H1 (cell line): Measurements from ENCODE around the gene CCDC13. TPM values are rescaled to one million over a fixed set of nuclear protein-coding genes. Genes with fewer than 3 reads are reported as not detected.

Source experiments
- CTCF ChIA-PET: fragments of 300-600 bp; sonication (Branson Sonifier 250); formaldehyde crosslinking; loops from one replicate; lab custom pipeline; 2021; ENCODE audit not compliant: partially characterized antibody; lab: Charles Lee
- POLR2A ChIA-PET: fragments of 300-600 bp; sonication (Branson Sonifier 250); formaldehyde crosslinking; loops from one replicate; lab custom pipeline; 2021; ENCODE audit warnings: inconsistent platforms; ENCODE audit not compliant: partially characterized antibody; lab: Charles Lee
- DNase-seq, 2 experiments: peaks; one replicate each; pipeline versions ENCODE4 v3.0.0 to v3.0.0-alpha.2; 2010 to 2022; ENCODE audit warnings: low spot score in 2 of 2, low read depth in 1 of 2, mixed read lengths in 1 of 2
- FAIRE-seq: peaks from 2 replicates; lab custom pipeline; 2011; peaks lifted over from hg19 to GRCh38; lab: Jason Lieb, UNC
- H2AFZ ChIP-seq: 2 replicates; pipeline ENCODE4 v1.8.1; 2012; ENCODE audit warnings: low read length, inconsistent platforms
- H2AK5ac ChIP-seq: 2 replicates; pipeline ENCODE4 v1.6.1; 2013; ENCODE audit warnings: low read depth, low read length
- H2BK120ac ChIP-seq: replicated peaks from 2 replicates; pipeline ENCODE3; 2013; ENCODE audit warnings: low read depth, low read length, inconsistent platforms
- H2BK12ac ChIP-seq: 2 replicates; pipeline ENCODE4 v1.6.1; 2013; ENCODE audit warnings: low read depth, low read length
- H2BK15ac ChIP-seq: 2 replicates; pipeline ENCODE4 v1.6.1; 2013; ENCODE audit warnings: low read length
- H2BK20ac ChIP-seq: 2 replicates; pipeline ENCODE4 v1.6.1; 2013; ENCODE audit warnings: low read length
- H2BK5ac ChIP-seq: 2 replicates; pipeline ENCODE4 v1.6.1; 2013; ENCODE audit warnings: low read depth, low read length
- H3K14ac ChIP-seq: 2 replicates; pipeline ENCODE4 v1.6.1; 2013; ENCODE audit warnings: inconsistent platforms; ENCODE audit not compliant: insufficient read length
- H3K18ac ChIP-seq: 2 replicates; pipeline ENCODE4 v1.6.1; 2013; ENCODE audit warnings: low read length; ENCODE audit errors: extremely low read depth
- H3K23ac ChIP-seq: 2 replicates; pipeline ENCODE4 v1.6.1; 2013; ENCODE audit warnings: inconsistent platforms; ENCODE audit not compliant: insufficient read length
- H3K23me2 ChIP-seq: 2 replicates; pipeline ENCODE4 v1.6.1; 2013; ENCODE audit warnings: low read depth, low read length
- H3K27ac ChIP-seq: 2 replicates; pipeline ENCODE4 v1.6.1; 2011; ENCODE audit warnings: low read depth, low read length, inconsistent platforms
- H3K27me3 ChIP-seq, 4 experiments: replicated peaks in 1 of 4; 1 replicate in 1 of 4; 2 replicates in 3 of 4; pipeline versions ENCODE4 v1.6.1 to v1.8.1; 2011 to 2013; ENCODE audit warnings: low read length in 3 of 4, mild to moderate bottlenecking in 3 of 4, inconsistent platforms in 2 of 4, mixed read lengths in 2 of 4, moderate library complexity in 1 of 4; ENCODE audit not compliant: control insufficient read depth in 3 of 4, insufficient read depth in 3 of 4; ENCODE audit errors: extremely low read depth in 1 of 4
- H3K36me3 ChIP-seq, 4 experiments: 2 replicates each; pipeline versions ENCODE4 v1.6.1 to v1.8.1; 2011 to 2013; ENCODE audit warnings: mild to moderate bottlenecking in 4 of 4, low read length in 3 of 4, moderate library complexity in 2 of 4, control low read depth in 1 of 4, inconsistent platforms in 1 of 4; ENCODE audit not compliant: insufficient read depth in 4 of 4, control insufficient read depth in 2 of 4
- H3K4ac ChIP-seq: replicated peaks from 2 replicates; pipeline ENCODE3; 2013; ENCODE audit warnings: low read length, low read depth, mixed read lengths, inconsistent platforms; ENCODE audit not compliant: insufficient read length
- H3K4me1 ChIP-seq, 4 experiments: replicated peaks in 1 of 4; 1 replicate in 1 of 4; 2 replicates in 3 of 4; pipeline versions ENCODE4 v1.6.1 to v1.8.1; 2011 to 2013; ENCODE audit warnings: low read length in 3 of 4, inconsistent platforms in 2 of 4, mixed read lengths in 1 of 4; ENCODE audit not compliant: insufficient read depth in 4 of 4, control insufficient read depth in 3 of 4
- H3K4me2 ChIP-seq, 2 experiments: 2 replicates each; pipeline versions ENCODE4 v1.6.1 to v1.8.1; 2011 to 2013; ENCODE audit warnings: low read depth in 2 of 2, low read length in 2 of 2, control low read depth in 1 of 2, inconsistent platforms in 1 of 2, mild to moderate bottlenecking in 1 of 2; ENCODE audit not compliant: insufficient read depth in 1 of 2
- H3K4me3 ChIP-seq, 4 experiments: fragments of 200-600, 300-600 bp in 1 of 4; sonication (generic), shearing (Covaris generic), sonication (Bioruptor Twin) in 1 of 4; 2 replicates each; pipeline versions ENCODE4 v1.5.1 to v1.8.1; 2011 to 2016; ENCODE audit warnings: low read length in 4 of 4, low read depth in 3 of 4, control low read depth in 2 of 4, inconsistent platforms in 2 of 4, mild to moderate bottlenecking in 2 of 4, mixed read lengths in 1 of 4, moderate library complexity in 1 of 4; ENCODE audit not compliant: insufficient read depth in 2 of 4; ENCODE audit errors: extremely low read depth in 1 of 4
- H3K56ac ChIP-seq: replicated peaks from 2 replicates; pipeline ENCODE3; 2013; ENCODE audit warnings: low read depth, mild to moderate bottlenecking, mixed read lengths, low read length, inconsistent platforms; ENCODE audit not compliant: insufficient read length
- H3K79me1 ChIP-seq: 2 replicates; pipeline ENCODE4 v1.6.1; 2013; ENCODE audit warnings: low read depth, low read length, control low read depth
- H3K79me2 ChIP-seq, 2 experiments: 2 replicates each; pipeline versions ENCODE4 v1.6.1 to v1.8.1; 2012 to 2013; ENCODE audit warnings: low read length in 2 of 2, mild to moderate bottlenecking in 2 of 2, inconsistent platforms in 1 of 2; ENCODE audit not compliant: insufficient read depth in 2 of 2, control insufficient read depth in 1 of 2
- H3K9ac ChIP-seq, 4 experiments: replicated peaks in 1 of 4; 1 replicate in 1 of 4; 2 replicates in 3 of 4; pipeline versions ENCODE4 v1.6.1 to v1.8.1; 2011 to 2013; ENCODE audit warnings: low read depth in 3 of 4, low read length in 3 of 4, control low read depth in 2 of 4, mild to moderate bottlenecking in 2 of 4, moderate library complexity in 2 of 4, inconsistent platforms in 1 of 4; ENCODE audit errors: extremely low read depth in 1 of 4
- H3K9me3 ChIP-seq, 2 experiments: 2 replicates each; pipeline versions ENCODE4 v1.6.1 to v1.8.1; 2012 to 2013; ENCODE audit warnings: mild to moderate bottlenecking in 2 of 2, moderate library complexity in 2 of 2, control low read depth in 1 of 2, inconsistent platforms in 1 of 2, low read depth in 1 of 2, low read length in 1 of 2, mixed read lengths in 1 of 2; ENCODE audit not compliant: insufficient read depth in 2 of 2
- H4K20me1 ChIP-seq, 2 experiments: replicated peaks in 1 of 2; 2 replicates each; pipeline versions ENCODE3 to v1.8.1; 2011 to 2013; ENCODE audit warnings: inconsistent platforms in 2 of 2, low read length in 2 of 2, mild to moderate bottlenecking in 1 of 2; ENCODE audit not compliant: insufficient read depth in 2 of 2, control insufficient read depth in 1 of 2
- H4K5ac ChIP-seq: 2 replicates; pipeline ENCODE4 v1.6.1; 2013; ENCODE audit warnings: low read length, low read depth, mixed read lengths, inconsistent platforms; ENCODE audit not compliant: insufficient read length
- H4K8ac ChIP-seq: 2 replicates; pipeline ENCODE4 v1.8.0; 2013; ENCODE audit warnings: mild to moderate bottlenecking, moderate library complexity, low read length, inconsistent platforms; ENCODE audit not compliant: insufficient read depth; ENCODE audit errors: extremely low read depth
- H4K91ac ChIP-seq: replicated peaks from 2 replicates; pipeline ENCODE3; 2013; ENCODE audit warnings: low read length, mixed read lengths, inconsistent platforms; ENCODE audit not compliant: insufficient read length
- CBX5 ChIP-seq: fragments of 300-800, 300-1000 bp; sonication (generic); IDR thresholded peaks from 2 replicates; pipeline ENCODE4 v1.7.1; 2016; ENCODE audit warnings: antibody characterized with exemption, low read length, low read depth
- HDAC6 ChIP-seq: IDR thresholded peaks from one replicate; pipeline ENCODE4 v1.7.1; 2012; ENCODE audit warnings: low read depth, mild to moderate bottlenecking, inconsistent platforms, low read length, moderate library complexity
- JUN ChIP-seq: IDR thresholded peaks from 2 replicates; pipeline ENCODE4 v1.6.1; 2011; ENCODE audit warnings: low read depth, mild to moderate bottlenecking, improper control_type of control experiment, low read length
- MAFK ChIP-seq: IDR thresholded peaks from 2 replicates; pipeline ENCODE4 v1.6.1; 2012; ENCODE audit warnings: low read depth, mild to moderate bottlenecking, improper control_type of control experiment, low read length
- SP1 ChIP-seq: IDR thresholded peaks from 2 replicates; pipeline ENCODE4 v1.6.1; 2011; ENCODE audit warnings: low read depth, low read length
- TEAD4 ChIP-seq: IDR thresholded peaks from 2 replicates; pipeline ENCODE4 v1.6.1; 2012; ENCODE audit warnings: low read depth, low read length, inconsistent platforms, mixed read lengths
- WGBS, 2 experiments: shearing (Covaris generic) in 1 of 2; methylation state at CpG; one replicate each; pipeline versions ENCODE4 v1.1.6 to v1.1.7; 2013 to 2015; ENCODE audit warnings: low lambda C conversion rate in 2 of 2, mixed read lengths in 2 of 2, inconsistent platforms in 1 of 2, low coverage in 1 of 2, missing lambda C conversion rate in 1 of 2; ENCODE audit not compliant: insufficient replicate concordance in 2 of 2, insufficient coverage in 1 of 2, insufficient read length in 1 of 2; ENCODE audit errors: extremely low coverage in 1 of 2, missing lambda C conversion rate in 1 of 2; 5-methylcytosine and 5-hydroxymethylcytosine counted together
- polyA plus RNA-seq, 7 experiments: library from polyadenylated mRNA; depleted of rRNA in 3 of 7; stranded (reverse) in 5 of 7; unstranded in 2 of 7; fragments of >200 nt in 5 of 7; fragments of 200-250 nt in 2 of 7; gene quantifications; 1 replicate in 5 of 7; 2 replicates in 1 of 7; 4 replicates in 1 of 7; pipeline versions ENCODE4 v1.2.1 to v1.2.3, GENCODE V29; 2011 to 2013; ENCODE audit warnings: missing spikeins in 2 of 7, mixed read lengths in 2 of 7
- total RNA-seq: library from RNA; stranded (reverse); fragmentation: NEBNext Ultra II Directional; extraction: Animal tissue kit (Norgen Biotek cat#: 25700); gene quantifications from 2 replicates; pipeline ENCODE4 v1.2.1, GENCODE V29; 2021

The CCDC13 gene
- total and polyA plus RNA-seq, 2 of the 8 experiments (the other 6 are each of a cell fraction or from before 2014, with no cell fraction given): 0.06 TPM; not detected in 1

DNA sequence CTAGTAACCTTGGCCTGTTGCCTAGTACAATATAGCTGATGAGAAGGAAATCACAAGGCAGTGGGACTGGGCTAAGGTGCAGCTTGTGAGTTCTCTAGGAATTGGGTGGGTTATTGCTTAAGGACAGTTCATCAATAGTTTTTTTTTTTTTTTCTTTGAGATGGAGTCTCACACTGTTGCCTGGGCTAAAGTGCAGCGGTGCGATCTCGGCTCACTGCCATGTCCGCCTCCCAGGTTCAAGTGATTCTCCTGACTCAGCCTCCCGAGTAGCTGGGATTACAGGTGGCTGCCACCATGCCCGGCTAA is 47.6 kb upstream of the CCDC13 start:
- DNase-seq (no peak), FAIRE-seq (no peak)
- Histone ChIP-seq H3K27ac (no peak overlapping the region), H2BK5ac (no peak overlapping the region), H3K9me3 (no peaks in the 10 kb centered on the region), H3K4me1 (peaks cover 0 to 4% (median 2%) of the 10 kb centered on the region in 4 experiments; a peak in 2 of 7 replicates), H2BK12ac (no peak overlapping the region), H3K4me2 (no peak overlapping the region), H3K79me2 (no peaks in the 10 kb centered on the region), H3K4ac (no peak overlapping the region), H3K36me3 (no peaks in the 10 kb centered on the region; a peak in 1 of 8 replicates), H3K18ac (no peak overlapping the region), H3K27me3 (no peaks in the 10 kb centered on the region; a peak in 1 of 7 replicates), H3K56ac (no peak overlapping the region), H4K5ac (no peak overlapping the region), H4K20me1 (no peaks in the 10 kb centered on the region), H4K91ac (no peak overlapping the region), H3K23ac (no peak overlapping the region), H2BK120ac (no peak overlapping the region), H4K8ac (no peak overlapping the region), H2AK5ac (no peak overlapping the region), H2AFZ (no peak overlapping the region), H3K23me2 (no peaks in the 10 kb centered on the region), H2BK20ac (no peak overlapping the region), H3K79me1 (no peaks in the 10 kb centered on the region), H3K9ac (no peak overlapping the region), H3K4me3 (no peak overlapping the region), H2BK15ac (no peak overlapping the region), H3K14ac (no peak overlapping the region)
- CTCF ChIA-PET: interaction anchor here (0.7 to 5.9 kb wide), 6 partner anchors 10 to 212 kb away, joined by 3 to 21 read pairs (median 8); no protein-coding TSS in a partner anchor
- POLR2A ChIA-PET: interaction anchor here (1.7 kb wide), 1 partner anchor 17 kb away, joined by 6 read pairs; no protein-coding TSS in a partner anchor
- WGBS, 2 experiments: 82% methylated on average over 6 of the region's 6 CpGs; no CpG with 5 or more reads in 1 of the 2 experiments
- TF ChIP-seq SP1: no peak
- no peak for TF ChIP-seq CBX5
- no peak for TF ChIP-seq MAFK
- TF ChIP-seq JUN: no peak
- TF ChIP-seq HDAC6: no peak
- TF ChIP-seq TEAD4: no peak
